Endothelial cell of umbilical vein (primary cell): Measurements from ENCODE around the gene SIM2. TPM values are rescaled to one million over a fixed set of nuclear protein-coding genes. Genes with fewer than 3 reads are reported as not detected.

Source experiments
- BruUV-seq: library from RNA; stranded (reverse); fragments of 400-500 nt; replicated peaks from 2 replicates; lab custom pipeline; 2021; lab: Mats Ljungman, UMichigan
- CTCF ChIA-PET: fragments of 300-600, 350-600 bp; sonication (Branson Sonifier 250); formaldehyde crosslinking; loops from one replicate; lab custom pipeline; 2021; ENCODE audit warnings: antibody characterized with exemption, inconsistent platforms; lab: Charles Lee
- POLR2A ChIA-PET: fragments of 300-600, 350-600 bp; sonication (Branson Sonifier 250); formaldehyde crosslinking; loops from one replicate; lab custom pipeline; 2021; ENCODE audit warnings: antibody characterized with exemption, inconsistent platforms; lab: Charles Lee
- DNase-seq: peaks from one replicate; pipeline ENCODE4 v3.0.0-alpha.2; 2011; ENCODE audit warnings: low read depth, low spot score
- FAIRE-seq: peaks from 2 replicates; lab custom pipeline; 2011; peaks lifted over from hg19 to GRCh38; lab: Jason Lieb, UNC
- H2AFZ ChIP-seq: 2 replicates; pipeline ENCODE4 v1.6.0; 2012; ENCODE audit warnings: low read depth, low read length, control low read depth, inconsistent platforms
- H3K27ac ChIP-seq: 2 replicates; pipeline ENCODE4 v1.5.1; 2011; ENCODE audit warnings: low read depth, mild to moderate bottlenecking, control low read depth, low read length, moderate library complexity; ENCODE audit not compliant: insufficient read depth
- H3K27me3 ChIP-seq, 2 experiments: 2 replicates each; pipeline versions ENCODE4 v1.6.0 to v1.6.1; 2011; ENCODE audit warnings: low read length in 2 of 2, mixed read lengths in 1 of 2; ENCODE audit not compliant: control insufficient read depth in 2 of 2, insufficient read depth in 2 of 2
- H3K36me3 ChIP-seq, 2 experiments: 2 replicates in 1 of 2; 3 replicates in 1 of 2; pipeline ENCODE4 v1.5.1; 2011; ENCODE audit warnings: low read length in 2 of 2, mild to moderate bottlenecking in 1 of 2, moderate library complexity in 1 of 2; ENCODE audit not compliant: control insufficient read depth in 2 of 2, insufficient read depth in 2 of 2; ENCODE audit errors: extremely low read depth in 1 of 2
- H3K4me1 ChIP-seq: 3 replicates; pipeline ENCODE4 v1.5.1; 2011; ENCODE audit warnings: mild to moderate bottlenecking, low read length; ENCODE audit not compliant: control insufficient read depth, insufficient read depth; ENCODE audit errors: extremely low read depth
- H3K4me2 ChIP-seq: 2 replicates; pipeline ENCODE4 v1.6.1; 2011; ENCODE audit warnings: low read length, control low read depth, mixed read lengths; ENCODE audit not compliant: insufficient read depth
- H3K4me3 ChIP-seq, 3 experiments: fragments of 200-600 bp in 1 of 3; sonication (generic), shearing (Covaris generic) in 1 of 3; replicated peaks in 1 of 3; 2 replicates each; pipeline ENCODE4 v1.5.1; 2011 to 2016; ENCODE audit warnings: control low read depth in 3 of 3, low read length in 3 of 3, mild to moderate bottlenecking in 2 of 3, inconsistent platforms in 1 of 3, low read depth in 1 of 3, moderate library complexity in 1 of 3; ENCODE audit not compliant: insufficient read depth in 1 of 3
- H3K79me2 ChIP-seq: 2 replicates; pipeline ENCODE4 v1.6.0; 2012; ENCODE audit warnings: low read length, inconsistent platforms; ENCODE audit not compliant: control insufficient read depth, insufficient read depth
- H3K9ac ChIP-seq: replicated peaks from 2 replicates; pipeline ENCODE3; 2011; ENCODE audit warnings: low read length, control low read depth; ENCODE audit not compliant: insufficient read depth; ENCODE audit errors: extremely low read depth
- H3K9me1 ChIP-seq: replicated peaks from 3 replicates; pipeline ENCODE4 v1.6.0; 2011; ENCODE audit warnings: mild to moderate bottlenecking, low read length; ENCODE audit not compliant: control insufficient read depth, insufficient read depth; ENCODE audit errors: extremely low read depth
- H3K9me3 ChIP-seq: replicated peaks from 2 replicates; pipeline ENCODE4 v1.5.1; 2012; ENCODE audit warnings: low read length, inconsistent platforms; ENCODE audit not compliant: control insufficient read depth, insufficient read depth
- H4K20me1 ChIP-seq: replicated peaks from 2 replicates; pipeline ENCODE3; 2011; ENCODE audit warnings: mild to moderate bottlenecking, low read length; ENCODE audit not compliant: control insufficient read depth, insufficient read depth; ENCODE audit errors: extremely low read depth
- EZH2 ChIP-seq: IDR thresholded peaks from 2 replicates; pipeline ENCODE4 v1.6.1; 2012; ENCODE audit warnings: borderline replicate concordance, low read depth, mild to moderate bottlenecking, moderate library complexity, low read length, inconsistent platforms; ENCODE audit not compliant: severe bottlenecking
- FOS ChIP-seq: IDR thresholded peaks from 2 replicates; pipeline ENCODE4 v1.6.1; 2011; ENCODE audit warnings: mild to moderate bottlenecking, low read length, moderate library complexity, borderline replicate concordance; ENCODE audit not compliant: insufficient read depth
- GATA2 ChIP-seq: IDR thresholded peaks from 2 replicates; pipeline ENCODE4 v1.7.0; 2011; ENCODE audit warnings: low read depth, mild to moderate bottlenecking, moderate library complexity, mixed read lengths, low read length; ENCODE audit not compliant: insufficient read length, insufficient read depth
- JUN ChIP-seq: IDR thresholded peaks from 2 replicates; pipeline ENCODE4 v1.6.1; 2011; ENCODE audit warnings: borderline replicate concordance, low read depth; ENCODE audit not compliant: insufficient read length, insufficient read depth
- MYC ChIP-seq: IDR thresholded peaks from one replicate; pipeline ENCODE4 v1.6.1; 2011; ENCODE audit warnings: mild to moderate bottlenecking, low read depth, low read length
- POLR2A ChIP-seq: IDR thresholded peaks from 2 replicates; pipeline ENCODE4 v1.6.1; 2012; ENCODE audit warnings: low read depth, mild to moderate bottlenecking, control low read depth, low read length
- POLR2AphosphoS5 ChIP-seq: IDR thresholded peaks from 2 replicates; pipeline ENCODE4 v1.6.1; 2012; ENCODE audit warnings: low read depth, mild to moderate bottlenecking, control low read depth, low read length, moderate library complexity; ENCODE audit not compliant: insufficient read depth
- dilution Hi-C: fragments of 300-500 bp; cut with MboI; formaldehyde crosslinking; loops from one replicate; pipeline ENCODE4 v1.15.0; 2019; ENCODE audit warnings: low sequenced_read_pairs; ENCODE audit not compliant: extremely low pct_ligation_motif_present
- intact Hi-C: fragments of 100-400 bp; cut with micrococcal nuclease; formaldehyde crosslinking; loops from one replicate; pipeline ENCODE4 v1.10.0; 2022
- polyA plus RNA-seq, 4 experiments: library from polyadenylated mRNA; depleted of rRNA in 3 of 4; stranded (reverse) in 3 of 4; unstranded in 1 of 4; fragments of >200 nt; gene quantifications; 2 replicates each; pipeline versions ENCODE4 v1.2.1 to v1.2.3, GENCODE V29; 2011 to 2012; ENCODE audit warnings: missing spikeins in 1 of 4
- total RNA-seq: library from RNA; stranded (reverse); gene quantifications from 2 replicates; pipeline ENCODE4 v1.2.3, GENCODE V29; 2021
- TF ChIP-seq, protein P1 (sequence below), 2 donors: IDR thresholded peaks; 1 replicate in 1 of 2; 2 replicates in 1 of 2; pipeline ENCODE4 v1.5.1; 2011; ENCODE audit warnings: low read length in 2 of 2, mild to moderate bottlenecking in 2 of 2, moderate library complexity in 2 of 2, control low read depth in 1 of 2, inconsistent platforms in 1 of 2, low read depth in 1 of 2; ENCODE audit not compliant: insufficient read depth in 1 of 2; ENCODE audit errors: extremely low read depth in 1 of 2
- TF ChIP-seq, protein P2 (sequence below): IDR thresholded peaks from 2 replicates; pipeline ENCODE4 v1.6.1; 2011; ENCODE audit not compliant: insufficient read depth, insufficient read length

Gene SIM2
- total and polyA plus RNA-seq, 2 donors (not counting 3 experiments of a cell fraction or from before 2014, with no cell fraction given) = not detected

DNA sequence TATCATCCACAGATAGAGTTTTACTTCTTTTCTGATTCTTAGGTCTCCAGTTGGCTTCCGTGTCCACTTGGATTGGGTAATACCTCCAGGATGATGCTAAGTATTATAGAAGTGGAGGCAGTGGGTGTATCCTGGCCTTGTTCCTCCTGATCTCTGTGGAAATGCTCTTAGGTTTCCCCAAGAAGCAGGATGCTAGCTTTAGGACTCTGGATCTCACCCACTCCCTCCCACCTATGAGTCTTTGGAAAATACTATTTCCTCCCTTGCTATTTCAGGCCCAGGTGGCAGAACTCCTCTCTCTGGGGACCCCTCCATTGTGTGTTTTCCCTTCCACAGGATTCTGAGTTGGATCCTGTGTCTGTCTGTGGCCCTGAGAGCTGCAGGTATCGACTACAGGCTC lies 86.7 kb downstream of the SIM2 start:
- H3K27ac ChIP-seq = no peak overlapping the region
- no peaks in the 10 kb centered on the region for H3K9me3 ChIP-seq
- dilution Hi-C loops (no loop called here), intact Hi-C loops (no loop called here)
- no peak for FAIRE-seq
- no peaks in the 10 kb centered on the region for H3K79me2 ChIP-seq
- no peaks in the 10 kb centered on the region for H3K4me1 ChIP-seq
- no peak for DNase-seq
- POLR2A ChIA-PET = no interaction called here
- no TSS peak for BruUV-seq
- TF ChIP-seq, protein P1, sequence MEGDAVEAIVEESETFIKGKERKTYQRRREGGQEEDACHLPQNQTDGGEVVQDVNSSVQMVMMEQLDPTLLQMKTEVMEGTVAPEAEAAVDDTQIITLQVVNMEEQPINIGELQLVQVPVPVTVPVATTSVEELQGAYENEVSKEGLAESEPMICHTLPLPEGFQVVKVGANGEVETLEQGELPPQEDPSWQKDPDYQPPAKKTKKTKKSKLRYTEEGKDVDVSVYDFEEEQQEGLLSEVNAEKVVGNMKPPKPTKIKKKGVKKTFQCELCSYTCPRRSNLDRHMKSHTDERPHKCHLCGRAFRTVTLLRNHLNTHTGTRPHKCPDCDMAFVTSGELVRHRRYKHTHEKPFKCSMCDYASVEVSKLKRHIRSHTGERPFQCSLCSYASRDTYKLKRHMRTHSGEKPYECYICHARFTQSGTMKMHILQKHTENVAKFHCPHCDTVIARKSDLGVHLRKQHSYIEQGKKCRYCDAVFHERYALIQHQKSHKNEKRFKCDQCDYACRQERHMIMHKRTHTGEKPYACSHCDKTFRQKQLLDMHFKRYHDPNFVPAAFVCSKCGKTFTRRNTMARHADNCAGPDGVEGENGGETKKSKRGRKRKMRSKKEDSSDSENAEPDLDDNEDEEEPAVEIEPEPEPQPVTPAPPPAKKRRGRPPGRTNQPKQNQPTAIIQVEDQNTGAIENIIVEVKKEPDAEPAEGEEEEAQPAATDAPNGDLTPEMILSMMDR (IDR thresholded peaks at IDR 0.05; ENCODE audit: extremely low read depth in 1 of 2, insufficient read depth in 1 of 2, low read depth in 1 of 2, low read length in 2 of 2) = no peak
- TF ChIP-seq, protein P2, sequence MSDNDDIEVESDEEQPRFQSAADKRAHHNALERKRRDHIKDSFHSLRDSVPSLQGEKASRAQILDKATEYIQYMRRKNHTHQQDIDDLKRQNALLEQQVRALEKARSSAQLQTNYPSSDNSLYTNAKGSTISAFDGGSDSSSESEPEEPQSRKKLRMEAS = no peak
- no peak for TF ChIP-seq JUN
- no peak for TF ChIP-seq FOS
- TF ChIP-seq POLR2A = no peak
- TF ChIP-seq GATA2 = no peak
- TF ChIP-seq MYC = no peak
- no peak for TF ChIP-seq POLR2AphosphoS5
- no peak for TF ChIP-seq EZH2
- no peaks in the 10 kb centered on the region for H3K36me3 ChIP-seq
- no peak overlapping the region for H3K9ac ChIP-seq
- H4K20me1 ChIP-seq = no peaks in the 10 kb centered on the region
- H3K4me3 ChIP-seq = no peak overlapping the region
- CTCF ChIA-PET = interaction anchor here (0.9 kb wide), 1 partner anchor 27 kb away, joined by 4 read pairs; no protein-coding TSS in a partner anchor
- no peak overlapping the region for H3K4me2 ChIP-seq
- H3K9me1 ChIP-seq = no peaks in the 10 kb centered on the region
- H2AFZ ChIP-seq = no peak overlapping the region
- no peaks in the 10 kb centered on the region for H3K27me3 ChIP-seq
